PFSK-1 (cell line): ENCODE measurements around the gene DEFB113.

ENCODE experiments used
- POLR2AphosphoS5 ChIP-seq: IDR thresholded peaks from 2 replicates; pipeline ENCODE4 v1.6.1; 2012; ENCODE audit warnings: low read depth, mild to moderate bottlenecking, control low read depth, low read length, moderate library complexity
- REST ChIP-seq, 2 experiments: IDR thresholded peaks; 2 replicates each; pipeline versions ENCODE4 v1.6.1 to v1.8.0; 2011 to 2012; ENCODE audit warnings: low read depth in 2 of 2, low read length in 2 of 2, control low read depth in 1 of 2, inconsistent platforms in 1 of 2, mild to moderate bottlenecking in 1 of 2, moderate library complexity in 1 of 2; ENCODE audit not compliant: insufficient read depth in 1 of 2
- SIN3A ChIP-seq: IDR thresholded peaks from 2 replicates; pipeline ENCODE4 v1.6.1; 2012; ENCODE audit warnings: mild to moderate bottlenecking, low read length, moderate library complexity, borderline replicate concordance; ENCODE audit not compliant: insufficient read depth
- TAF1 ChIP-seq: IDR thresholded peaks from 2 replicates; pipeline ENCODE4 v1.6.1; 2012; ENCODE audit warnings: low read length, control low read depth, borderline replicate concordance; ENCODE audit not compliant: insufficient read depth

GRCh38 chr6:49987749-49988148, 18.3 kb upstream of the DEFB113 start:
- TF ChIP-seq REST (IDR thresholded peaks at IDR 0.05; ENCODE audit: insufficient read depth in 1 of 2, low read depth in 2 of 2, low read length in 2 of 2) (no peak), POLR2AphosphoS5 (no peak), TAF1 (no peak), SIN3A (no peak)
